Ovary (tissue), 3 donors: ENCODE data around the gene ATP5IF1.

ENCODE experiments used
- CTCF ChIP-seq, 3 donors: fragments of 450-650 bp in 2 of 3; fragments of 200-600 bp in 1 of 3; IDR thresholded peaks; one replicate each; pipeline versions ENCODE4 v1.5.1 to v1.8.0; 2016 to 2022; ENCODE audit warnings: antibody characterized with exemption in 3 of 3, mild to moderate bottlenecking in 1 of 3
- POLR2A ChIP-seq: fragments of 450-650 bp; IDR thresholded peaks from one replicate; pipeline ENCODE4 v1.6.1; 2017; ENCODE audit warnings: antibody characterized with exemption, mild to moderate bottlenecking, moderate library complexity
- donor health status: DM: no; HTN: no; CAD: no.

- TF ChIP-seq CTCF (IDR thresholded peaks at IDR 0.05) (no peak), POLR2A (no peak)
Measured at GRCh38 chr1:28249866-28250295, 14.0 kb downstream of the ATP5IF1 start.
